Loucy (cell line): ENCODE measurements around the gene MRAS.

Source experiments
- H2AFZ ChIP-seq: fragments of 200-600 bp; sonication (generic); 2 replicates; pipeline ENCODE4 v1.6.0; 2016; ENCODE audit warnings: antibody characterized with exemption, mild to moderate bottlenecking, low read length, moderate library complexity
- H3F3A ChIP-seq: fragments of 200-600 bp; 2 replicates; pipeline ENCODE4 v1.6.0; 2016; ENCODE audit warnings: antibody characterized with exemption, low read depth, mild to moderate bottlenecking
- H3K27me3 ChIP-seq: fragments of 200-600 bp; sonication (generic); 2 replicates; pipeline ENCODE4 v1.6.1; 2014; ENCODE audit warnings: low read length, mild to moderate bottlenecking; ENCODE audit not compliant: insufficient read depth, poor library complexity, severe bottlenecking
- H3K36me3 ChIP-seq: fragments of 200-600 bp; sonication (generic); 2 replicates; pipeline ENCODE4 v1.6.1; 2016; ENCODE audit warnings: low read length; ENCODE audit not compliant: insufficient read depth
- H3K4me1 ChIP-seq: fragments of 200-600 bp; sonication (generic); 2 replicates; pipeline ENCODE4 v1.5.1; 2014; ENCODE audit warnings: low read length, mild to moderate bottlenecking; ENCODE audit not compliant: insufficient read depth, poor library complexity, severe bottlenecking
- H3K4me2 ChIP-seq: fragments of 200-600 bp; sonication (generic); 2 replicates; pipeline ENCODE4 v1.6.0; 2014; ENCODE audit warnings: antibody characterized with exemption, low read length, low read depth, mild to moderate bottlenecking; ENCODE audit not compliant: poor library complexity, severe bottlenecking
- H3K4me3 ChIP-seq: fragments of 200-600 bp; sonication (generic); 2 replicates; pipeline ENCODE4 v1.5.1; 2014; ENCODE audit warnings: low read length, mild to moderate bottlenecking, mixed read lengths; ENCODE audit not compliant: poor library complexity, severe bottlenecking
- H3K79me2 ChIP-seq: fragments of 200-600 bp; sonication (generic); 2 replicates; pipeline ENCODE4 v1.6.1; 2014; ENCODE audit warnings: low read length; ENCODE audit not compliant: insufficient read depth
- H3K9ac ChIP-seq: fragments of 200-600 bp; sonication (generic); 2 replicates; pipeline ENCODE4 v1.6.0; 2014; ENCODE audit warnings: mild to moderate bottlenecking, low read depth, low read length, moderate library complexity; ENCODE audit not compliant: poor library complexity, severe bottlenecking
- H3K9me2 ChIP-seq: fragments of 200-600 bp; sonication (generic); replicated peaks from 2 replicates; pipeline ENCODE4 v1.6.1; 2016; ENCODE audit warnings: low read depth, low read length, mixed read lengths
- H3K9me3 ChIP-seq: fragments of 200-600 bp; sonication (generic); 2 replicates; pipeline ENCODE4 v1.6.1; 2014; ENCODE audit warnings: mild to moderate bottlenecking, antibody characterized with exemption, low read length, low read depth; ENCODE audit not compliant: insufficient read depth
- H4K20me1 ChIP-seq: fragments of 200-600 bp; sonication (generic); 2 replicates; pipeline ENCODE4 v1.6.0; 2014; ENCODE audit warnings: antibody characterized with exemption, low read length, mild to moderate bottlenecking; ENCODE audit not compliant: insufficient read depth, poor library complexity, severe bottlenecking
- EZH2phosphoT487 ChIP-seq: fragments of 200-600 bp; IDR thresholded peaks from 2 replicates; pipeline ENCODE4 v1.6.1; 2018; ENCODE audit warnings: antibody characterized with exemption, mild to moderate bottlenecking, moderate library complexity, borderline replicate concordance
- TF ChIP-seq, protein P1 (sequence below): fragments of 200-600 bp; sonication (generic); conservative IDR thresholded peaks from 2 replicates; pipeline ENCODE4 v1.5.1; 2014; ENCODE audit warnings: mild to moderate bottlenecking, antibody characterized with exemption, low read length

The MRAS gene

GRCh38 chr3:138435840-138436239 is 87.5 kb downstream of the MRAS start:
- Histone ChIP-seq H3K4me1 (no peaks in the 10 kb centered on the region), H3K36me3 (no peaks in the 10 kb centered on the region), H3F3A (no peaks in the 10 kb centered on the region), H3K27me3 (no peaks in the 10 kb centered on the region), H3K4me2 (no peak overlapping the region), H3K9me3 (no peaks in the 10 kb centered on the region), H2AFZ (no peak overlapping the region), H3K9ac (no peak overlapping the region), H4K20me1 (no peaks in the 10 kb centered on the region), H3K4me3 (no peak overlapping the region), H3K79me2 (no peaks in the 10 kb centered on the region), H3K9me2 (no peaks in the 10 kb centered on the region)
- TF ChIP-seq, protein P1, sequence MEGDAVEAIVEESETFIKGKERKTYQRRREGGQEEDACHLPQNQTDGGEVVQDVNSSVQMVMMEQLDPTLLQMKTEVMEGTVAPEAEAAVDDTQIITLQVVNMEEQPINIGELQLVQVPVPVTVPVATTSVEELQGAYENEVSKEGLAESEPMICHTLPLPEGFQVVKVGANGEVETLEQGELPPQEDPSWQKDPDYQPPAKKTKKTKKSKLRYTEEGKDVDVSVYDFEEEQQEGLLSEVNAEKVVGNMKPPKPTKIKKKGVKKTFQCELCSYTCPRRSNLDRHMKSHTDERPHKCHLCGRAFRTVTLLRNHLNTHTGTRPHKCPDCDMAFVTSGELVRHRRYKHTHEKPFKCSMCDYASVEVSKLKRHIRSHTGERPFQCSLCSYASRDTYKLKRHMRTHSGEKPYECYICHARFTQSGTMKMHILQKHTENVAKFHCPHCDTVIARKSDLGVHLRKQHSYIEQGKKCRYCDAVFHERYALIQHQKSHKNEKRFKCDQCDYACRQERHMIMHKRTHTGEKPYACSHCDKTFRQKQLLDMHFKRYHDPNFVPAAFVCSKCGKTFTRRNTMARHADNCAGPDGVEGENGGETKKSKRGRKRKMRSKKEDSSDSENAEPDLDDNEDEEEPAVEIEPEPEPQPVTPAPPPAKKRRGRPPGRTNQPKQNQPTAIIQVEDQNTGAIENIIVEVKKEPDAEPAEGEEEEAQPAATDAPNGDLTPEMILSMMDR: no peak
- TF ChIP-seq EZH2phosphoT487: no peak

DNA sequence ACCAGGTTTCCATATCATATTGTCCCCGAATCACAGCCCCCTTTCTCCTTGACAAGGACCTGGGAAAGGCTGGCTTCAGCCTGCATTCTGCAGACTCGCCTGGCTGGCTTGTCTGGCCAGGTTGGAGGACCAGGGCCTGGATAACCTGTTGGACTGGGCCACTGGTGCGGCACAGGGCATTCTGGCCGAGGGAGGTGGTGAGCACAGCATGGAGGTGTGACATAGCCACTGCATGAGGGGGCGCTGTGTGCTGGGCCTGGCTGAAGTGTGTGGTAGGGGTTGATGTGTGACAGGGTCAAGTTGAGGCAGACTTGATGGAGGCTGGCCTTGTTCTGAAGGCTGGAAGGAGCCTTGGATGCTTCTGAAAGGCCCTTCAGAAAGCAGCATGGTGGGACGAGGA is 88.9 kb downstream of the MRAS start:
- no peak overlapping the region for H3K4me2 ChIP-seq
- H3K27me3 ChIP-seq: no peaks in the 10 kb centered on the region
- no peaks in the 10 kb centered on the region for H3K9me2 ChIP-seq
- no peaks in the 10 kb centered on the region for H3K36me3 ChIP-seq
- TF ChIP-seq, protein P1: no peak
- no peak for TF ChIP-seq EZH2phosphoT487
- no peaks in the 10 kb centered on the region for H4K20me1 ChIP-seq
- no peak overlapping the region for H3K9ac ChIP-seq
- no peak overlapping the region for H3K4me3 ChIP-seq
- H3F3A ChIP-seq: no peaks in the 10 kb centered on the region
- no peak overlapping the region for H2AFZ ChIP-seq
- H3K9me3 ChIP-seq: no peaks in the 10 kb centered on the region
- H3K4me1 ChIP-seq: no peaks in the 10 kb centered on the region
- H3K79me2 ChIP-seq: no peaks in the 10 kb centered on the region

DNA sequence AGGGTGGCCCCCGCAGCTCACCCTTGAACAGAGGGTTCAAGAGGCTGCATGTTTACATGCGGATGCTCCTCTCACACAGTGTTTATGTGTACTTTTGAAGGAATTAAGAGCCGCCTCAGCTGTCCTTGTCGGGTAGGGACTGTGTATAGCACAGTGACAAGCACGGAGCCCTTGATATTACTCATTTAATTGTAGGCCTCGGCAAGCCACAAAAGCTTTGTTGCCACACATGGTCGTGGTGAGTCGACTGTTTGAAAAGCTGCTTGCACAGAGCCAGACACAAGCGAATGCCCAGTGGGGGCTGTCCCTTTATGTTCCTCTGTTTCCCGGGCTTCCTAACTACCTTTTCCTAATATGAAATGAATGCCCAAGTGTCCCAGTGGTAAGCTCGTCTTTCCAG is 90.5 kb downstream of the MRAS start:
- H3K4me2 ChIP-seq: no peak overlapping the region
- H3K4me3 ChIP-seq: no peak overlapping the region
- no peaks in the 10 kb centered on the region for H3K4me1 ChIP-seq
- no peaks in the 10 kb centered on the region for H3K36me3 ChIP-seq
- no peak overlapping the region for H3K9ac ChIP-seq
- H4K20me1 ChIP-seq: no peaks in the 10 kb centered on the region
- H3K79me2 ChIP-seq: no peaks in the 10 kb centered on the region
- H3F3A ChIP-seq: no peaks in the 10 kb centered on the region
- H3K27me3 ChIP-seq: no peaks in the 10 kb centered on the region
- no peak for TF ChIP-seq EZH2phosphoT487
- TF ChIP-seq, protein P1: no peak
- H2AFZ ChIP-seq: no peak overlapping the region
- no peaks in the 10 kb centered on the region for H3K9me2 ChIP-seq
- H3K9me3 ChIP-seq: no peaks in the 10 kb centered on the region
